ENCODE data around the gene PCP4L1. TPM values are rescaled to one million over a fixed set of nuclear protein-coding genes. Genes with fewer than 3 reads are reported as not detected.
"Not testable (repeated sequence)": the region's sequence is repeated elsewhere in the genome, so short reads cannot be mapped to it uniquely, and the experiment has no call there.

PCP4L1 gene
- total RNA-seq, 1 donor, result not detected

DNA sequence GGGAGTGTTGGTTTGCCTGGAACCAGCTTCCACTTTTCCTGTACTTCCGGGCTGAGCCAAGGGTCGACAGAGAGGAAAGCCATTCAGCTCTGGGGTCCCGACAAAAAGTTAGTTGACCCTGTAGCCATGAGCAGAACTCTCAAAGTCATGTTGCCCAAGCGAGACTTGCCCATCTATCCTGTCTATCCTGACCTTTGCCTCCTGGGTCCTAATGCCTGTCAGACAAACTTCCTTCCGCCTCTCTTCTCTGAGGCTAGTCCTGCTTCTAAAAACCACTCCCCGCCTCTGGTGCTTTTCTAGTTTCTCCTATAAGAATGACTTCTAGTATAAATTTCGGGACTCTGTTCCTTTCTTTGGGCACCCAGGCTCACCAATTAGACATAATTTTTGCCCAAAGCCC lies 7.7 kb upstream of the PCP4L1 start:
- Histone ChIP-seq H3K27ac (ENCODE audit: low read depth, low read length) (no peak overlapping the region), H3K4me3 (ENCODE audit: insufficient read depth, low read length) (no peak overlapping the region), H3K4me1 (ENCODE audit: insufficient read depth, low read length) (no peaks in the 10 kb centered on the region), H3K79me2 (ENCODE audit: insufficient read depth, low read length) (no peaks in the 10 kb centered on the region), H3K4me2 (ENCODE audit: insufficient read depth, low read length) (no peak overlapping the region), H3K9me3 (ENCODE audit: low read depth, low read length) (no peaks in the 10 kb centered on the region), H3K36me3 (ENCODE audit: insufficient read depth, low read length) (no peaks in the 10 kb centered on the region), H2AFZ (ENCODE audit: low read length) (no peak overlapping the region), H4K20me1 (ENCODE audit: insufficient read depth, low read length) (no peaks in the 10 kb centered on the region), H3K27me3 (ENCODE audit: insufficient read depth, low read length) (no peaks in the 10 kb centered on the region)
- TF ChIP-seq, protein P1, sequence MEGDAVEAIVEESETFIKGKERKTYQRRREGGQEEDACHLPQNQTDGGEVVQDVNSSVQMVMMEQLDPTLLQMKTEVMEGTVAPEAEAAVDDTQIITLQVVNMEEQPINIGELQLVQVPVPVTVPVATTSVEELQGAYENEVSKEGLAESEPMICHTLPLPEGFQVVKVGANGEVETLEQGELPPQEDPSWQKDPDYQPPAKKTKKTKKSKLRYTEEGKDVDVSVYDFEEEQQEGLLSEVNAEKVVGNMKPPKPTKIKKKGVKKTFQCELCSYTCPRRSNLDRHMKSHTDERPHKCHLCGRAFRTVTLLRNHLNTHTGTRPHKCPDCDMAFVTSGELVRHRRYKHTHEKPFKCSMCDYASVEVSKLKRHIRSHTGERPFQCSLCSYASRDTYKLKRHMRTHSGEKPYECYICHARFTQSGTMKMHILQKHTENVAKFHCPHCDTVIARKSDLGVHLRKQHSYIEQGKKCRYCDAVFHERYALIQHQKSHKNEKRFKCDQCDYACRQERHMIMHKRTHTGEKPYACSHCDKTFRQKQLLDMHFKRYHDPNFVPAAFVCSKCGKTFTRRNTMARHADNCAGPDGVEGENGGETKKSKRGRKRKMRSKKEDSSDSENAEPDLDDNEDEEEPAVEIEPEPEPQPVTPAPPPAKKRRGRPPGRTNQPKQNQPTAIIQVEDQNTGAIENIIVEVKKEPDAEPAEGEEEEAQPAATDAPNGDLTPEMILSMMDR (IDR thresholded peaks at IDR 0.05; ENCODE audit: extremely low read depth, low read depth, low read length), result no peak
- no peak for DNase-seq (ENCODE audit: insufficient read length, low spot score, missing footprints)

DNA sequence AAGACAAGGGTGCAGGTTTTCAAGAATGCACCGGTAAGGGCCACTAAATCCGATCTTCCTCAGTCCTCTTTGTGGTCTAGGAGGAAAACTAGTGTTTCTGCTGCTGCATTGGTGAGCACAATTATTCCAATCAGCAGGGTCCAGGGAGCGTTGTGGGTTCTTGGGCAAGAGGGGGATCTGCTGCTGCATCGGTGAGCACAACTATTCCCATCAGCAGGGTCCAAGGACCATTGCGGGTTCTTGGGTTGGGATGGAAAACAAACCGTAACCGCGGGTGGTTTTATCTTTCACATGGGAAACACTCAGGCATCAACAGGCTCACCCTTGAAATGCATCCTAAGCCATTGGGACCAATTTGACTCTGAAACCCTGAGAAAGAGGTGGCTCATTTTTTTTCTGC lies 7.0 kb upstream of the PCP4L1 start:
- no peak overlapping the region for H3K27ac ChIP-seq (ENCODE audit: low read depth, low read length)
- H3K4me3 ChIP-seq (ENCODE audit: insufficient read depth, low read length), result no peak overlapping the region
- H3K79me2 ChIP-seq (ENCODE audit: insufficient read depth, low read length), result no peaks in the 10 kb centered on the region
- no peaks in the 10 kb centered on the region for H3K9me3 ChIP-seq (ENCODE audit: low read depth, low read length)
- TF ChIP-seq, protein P1 (IDR thresholded peaks at IDR 0.05; ENCODE audit: extremely low read depth, low read depth, low read length), result no peak
- no peaks in the 10 kb centered on the region for H3K36me3 ChIP-seq (ENCODE audit: insufficient read depth, low read length)
- no peak overlapping the region for H3K4me2 ChIP-seq (ENCODE audit: insufficient read depth, low read length)
- H3K27me3 ChIP-seq (ENCODE audit: insufficient read depth, low read length), result no peaks in the 10 kb centered on the region
- no peak for DNase-seq (ENCODE audit: insufficient read length, low spot score, missing footprints)
- H4K20me1 ChIP-seq (ENCODE audit: insufficient read depth, low read length), result no peaks in the 10 kb centered on the region
- H3K4me1 ChIP-seq (ENCODE audit: insufficient read depth, low read length), result no peaks in the 10 kb centered on the region
- no peak overlapping the region for H2AFZ ChIP-seq (ENCODE audit: low read length)

DNA sequence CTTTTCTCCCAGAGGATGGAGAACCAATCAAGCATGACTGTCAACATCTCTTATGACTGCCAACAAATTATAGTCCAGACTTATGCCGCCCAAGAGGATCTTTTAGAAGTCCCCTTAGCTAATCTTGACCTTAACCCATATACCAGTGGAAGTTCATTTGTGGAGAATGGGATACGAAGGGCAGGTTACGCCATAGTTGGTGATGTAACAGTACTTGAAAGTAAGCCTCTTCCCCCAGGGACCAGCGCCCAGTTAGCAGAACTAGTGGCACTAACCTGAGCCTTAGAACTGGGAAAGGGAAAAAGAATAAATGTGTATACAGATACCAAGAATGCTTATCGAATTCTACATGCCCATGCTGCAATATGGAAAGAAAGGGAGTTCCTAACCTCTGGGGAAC lies 3.2 kb upstream of the PCP4L1 start:
- H3K4me1 ChIP-seq (ENCODE audit: insufficient read depth, low read length); H3K79me2 ChIP-seq (ENCODE audit: insufficient read depth, low read length); H3K4me3 ChIP-seq (ENCODE audit: insufficient read depth, low read length); H3K27ac ChIP-seq (ENCODE audit: low read depth, low read length); DNase-seq (ENCODE audit: insufficient read length, low spot score, missing footprints); H4K20me1 ChIP-seq (ENCODE audit: insufficient read depth, low read length); H3K9me3 ChIP-seq (ENCODE audit: low read depth, low read length); H3K4me2 ChIP-seq (ENCODE audit: insufficient read depth, low read length); H3K36me3 ChIP-seq (ENCODE audit: insufficient read depth, low read length); H2AFZ ChIP-seq (ENCODE audit: low read length): not testable (repeated sequence)
- peaks cover 23% of the 10 kb centered on the region for H3K27me3 ChIP-seq (ENCODE audit: insufficient read depth, low read length)

DNA sequence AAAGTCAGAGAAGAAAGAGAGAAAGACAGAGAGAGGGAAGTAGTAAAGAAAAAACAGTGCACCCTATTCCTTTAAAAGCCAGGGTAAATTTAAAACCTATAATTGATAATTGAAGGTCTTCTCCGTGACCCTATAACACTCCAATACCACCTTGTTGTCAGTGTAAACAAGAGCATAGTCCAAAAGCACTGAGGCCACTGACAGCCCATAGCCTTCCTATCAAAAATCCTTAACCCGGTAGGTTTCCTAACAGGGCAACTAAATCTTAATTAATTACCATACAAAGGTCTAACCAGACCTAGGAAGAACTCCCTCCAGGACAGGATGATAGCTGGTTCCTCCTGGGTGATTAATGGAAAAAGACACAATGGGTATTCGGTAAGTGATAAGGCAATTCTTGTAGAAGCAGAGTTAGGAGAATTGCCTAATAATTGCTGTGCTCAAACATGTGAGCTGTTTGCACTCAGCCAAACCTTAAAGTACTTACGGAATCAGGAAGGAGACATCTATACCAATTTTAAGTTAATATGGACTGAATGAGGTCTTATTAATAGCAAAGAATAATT lies 2.5 kb upstream of the PCP4L1 start:
- DNase-seq (ENCODE audit: insufficient read length, low spot score, missing footprints); H3K4me2 ChIP-seq (ENCODE audit: insufficient read depth, low read length); H3K4me3 ChIP-seq (ENCODE audit: insufficient read depth, low read length); H2AFZ ChIP-seq (ENCODE audit: low read length); H3K27ac ChIP-seq (ENCODE audit: low read depth, low read length); H3K36me3 ChIP-seq (ENCODE audit: insufficient read depth, low read length); H3K9me3 ChIP-seq (ENCODE audit: low read depth, low read length); H3K4me1 ChIP-seq (ENCODE audit: insufficient read depth, low read length); H4K20me1 ChIP-seq (ENCODE audit: insufficient read depth, low read length); H3K79me2 ChIP-seq (ENCODE audit: insufficient read depth, low read length): not testable (repeated sequence)
- H3K27me3 ChIP-seq (ENCODE audit: insufficient read depth, low read length), result peaks cover 30% of the 10 kb centered on the region

DNA sequence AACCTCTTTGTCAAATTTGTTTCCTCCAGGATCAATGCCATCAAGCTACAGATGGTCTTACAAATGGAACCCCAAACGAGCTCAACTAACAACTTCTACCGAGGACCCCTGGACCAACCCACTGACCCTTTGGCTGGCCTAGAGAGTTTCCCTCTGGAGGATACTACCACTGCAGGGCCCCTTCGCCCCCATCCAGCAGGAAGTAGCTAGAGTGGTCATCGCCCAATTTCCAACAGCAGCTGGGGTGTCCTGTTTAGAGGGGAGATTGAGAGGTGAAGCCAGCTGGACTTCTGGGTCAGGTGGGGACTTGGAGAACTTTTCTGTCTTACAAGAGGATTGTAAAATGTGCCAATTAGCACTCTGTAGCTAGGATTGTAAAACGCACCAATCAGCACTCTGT lies 1.4 kb upstream of the PCP4L1 start:
- peaks cover 39% of the 10 kb centered on the region for H3K27me3 ChIP-seq (ENCODE audit: insufficient read depth, low read length)
- not testable (repeated sequence) for H3K4me2 ChIP-seq (ENCODE audit: insufficient read depth, low read length); H3K4me1 ChIP-seq (ENCODE audit: insufficient read depth, low read length); H3K79me2 ChIP-seq (ENCODE audit: insufficient read depth, low read length); DNase-seq (ENCODE audit: insufficient read length, low spot score, missing footprints); H3K36me3 ChIP-seq (ENCODE audit: insufficient read depth, low read length); H2AFZ ChIP-seq (ENCODE audit: low read length); H4K20me1 ChIP-seq (ENCODE audit: insufficient read depth, low read length); H3K4me3 ChIP-seq (ENCODE audit: insufficient read depth, low read length); H3K9me3 ChIP-seq (ENCODE audit: low read depth, low read length); H3K27ac ChIP-seq (ENCODE audit: low read depth, low read length)

Measured in osteoblast (primary cell).